ENCODE measurements around the gene PPARG.
"Not testable (repeated sequence)": the region's sequence is repeated elsewhere in the genome, so short reads cannot be mapped to it uniquely, and the experiment has no call there.

The PPARG gene

GRCh38 chr3:12445523-12446240 lies 156.8 kb downstream of the PPARG start:
- POLR2A ChIA-PET: no interaction called here
- CTCF ChIA-PET: no interaction called here
- no peak for DNase-seq (ENCODE audit: extremely low spot score)
- TF ChIP-seq CTCF (IDR thresholded peaks at IDR 0.05; ENCODE audit: control extremely low read depth, extremely low read depth, low read depth, missing control alignments): no peak

- TF ChIP-seq CTCF (IDR thresholded peaks at IDR 0.05; ENCODE audit: control extremely low read depth, extremely low read depth, low read depth, missing control alignments): no peak
- ChIA-PET CTCF (no interaction called here), POLR2A (no interaction called here)
- no peak for DNase-seq (ENCODE audit: extremely low spot score)
These were observed 157.4 kb downstream of the PPARG start for GRCh38 chr3:12446298-12446697.

- ChIA-PET CTCF (no interaction called here), POLR2A (no interaction called here)
- no peak for DNase-seq (ENCODE audit: extremely low spot score)
- no peak for TF ChIP-seq CTCF (IDR thresholded peaks at IDR 0.05; ENCODE audit: control extremely low read depth, extremely low read depth, low read depth, missing control alignments)
These were observed 158.2 kb downstream of the PPARG start for GRCh38 chr3:12447075-12447474.

- POLR2A ChIA-PET; CTCF ChIA-PET; DNase-seq (ENCODE audit: extremely low spot score): not testable (repeated sequence)
These were observed 159.7 kb downstream of the PPARG start for GRCh38 chr3:12448404-12449202.

GRCh38 chr3:12449889-12450682 lies 161.2 kb downstream of the PPARG start:
- DNase-seq (ENCODE audit: extremely low spot score): no peak
- ChIA-PET POLR2A (no interaction called here), CTCF (interaction anchor here (0.8 to 2.0 kb wide), 2 partner anchors 11 to 30 kb away, joined by 5 to 7 read pairs; no protein-coding TSS in a partner anchor)
- no peak for TF ChIP-seq CTCF (IDR thresholded peaks at IDR 0.05; ENCODE audit: control extremely low read depth, extremely low read depth, low read depth, missing control alignments)

- DNase-seq (ENCODE audit: extremely low spot score): no peak
- CTCF ChIA-PET: interaction anchor here (1.1 to 2.0 kb wide), 2 partner anchors 10 to 29 kb away, joined by 3 to 7 read pairs; no protein-coding TSS in a partner anchor
- POLR2A ChIA-PET: no interaction called here
- no peak for TF ChIP-seq CTCF (IDR thresholded peaks at IDR 0.05; ENCODE audit: control extremely low read depth, extremely low read depth, low read depth, missing control alignments)
These were observed 162.6 kb downstream of the PPARG start for GRCh38 chr3:12451481-12451880.

All from GM10248 (cell line).